Measurements from ENCODE around the gene SHKBP1. TPM values are rescaled to one million over a fixed set of nuclear protein-coding genes. Genes with fewer than 3 reads are reported as not detected.

The SHKBP1 gene
- total RNA-seq, 1 donor from 2014 or later: 76.3 TPM

GRCh38 chr19:40629346-40629745, 52.7 kb downstream of the SHKBP1 start:
- Mint-ChIP-seq H3K27me3 (ENCODE audit: low read depth) (peaks cover 9% of the 10 kb centered on the region), H3K27ac (ENCODE audit: unreplicated experiment) (no peak overlapping the region), H3K4me1 (peaks cover 25% of the 10 kb centered on the region), H3K9me3 (no peaks in the 10 kb centered on the region), H3K4me3 (no peak overlapping the region), H3K36me3 (ENCODE audit: low read depth) (peaks cover 12% of the 10 kb centered on the region)
- no peak for DNase-seq (ENCODE audit: low read depth, low spot score)
- TF ChIP-seq CTCF (conservative IDR thresholded peaks at IDR 0.05): no peak

DNA sequence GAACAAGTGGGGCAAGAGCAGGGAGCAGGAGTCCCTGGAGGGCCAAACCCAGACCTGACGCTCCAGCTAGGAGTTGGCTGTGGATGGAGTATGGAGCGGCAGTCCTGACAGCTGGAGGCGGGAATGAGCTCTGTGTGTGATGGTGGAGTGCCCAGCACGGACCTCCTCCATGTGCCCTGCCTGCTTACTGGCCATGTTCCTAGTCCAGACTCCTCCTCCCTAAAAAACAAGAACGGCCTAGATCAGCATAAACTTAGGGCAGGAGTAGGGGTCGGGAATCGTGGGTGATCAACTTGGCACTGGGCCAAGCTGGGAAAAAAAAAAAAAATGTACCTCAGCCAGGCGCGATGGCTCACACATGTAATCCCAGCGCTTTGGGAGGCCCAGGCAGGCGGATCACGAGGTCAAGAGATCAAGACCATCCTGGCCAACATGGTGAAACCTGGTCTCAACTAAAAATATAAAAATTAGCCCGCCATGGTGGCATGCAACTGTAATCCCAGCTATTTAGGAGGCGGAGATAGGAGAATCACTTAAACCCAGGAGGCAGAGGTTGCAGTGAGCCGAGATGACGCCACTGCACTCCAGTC, 54.0 kb downstream of the SHKBP1 start:
- peaks cover 20% of the 10 kb centered on the region for H3K27me3 Mint-ChIP-seq (ENCODE audit: low read depth)

DNA sequence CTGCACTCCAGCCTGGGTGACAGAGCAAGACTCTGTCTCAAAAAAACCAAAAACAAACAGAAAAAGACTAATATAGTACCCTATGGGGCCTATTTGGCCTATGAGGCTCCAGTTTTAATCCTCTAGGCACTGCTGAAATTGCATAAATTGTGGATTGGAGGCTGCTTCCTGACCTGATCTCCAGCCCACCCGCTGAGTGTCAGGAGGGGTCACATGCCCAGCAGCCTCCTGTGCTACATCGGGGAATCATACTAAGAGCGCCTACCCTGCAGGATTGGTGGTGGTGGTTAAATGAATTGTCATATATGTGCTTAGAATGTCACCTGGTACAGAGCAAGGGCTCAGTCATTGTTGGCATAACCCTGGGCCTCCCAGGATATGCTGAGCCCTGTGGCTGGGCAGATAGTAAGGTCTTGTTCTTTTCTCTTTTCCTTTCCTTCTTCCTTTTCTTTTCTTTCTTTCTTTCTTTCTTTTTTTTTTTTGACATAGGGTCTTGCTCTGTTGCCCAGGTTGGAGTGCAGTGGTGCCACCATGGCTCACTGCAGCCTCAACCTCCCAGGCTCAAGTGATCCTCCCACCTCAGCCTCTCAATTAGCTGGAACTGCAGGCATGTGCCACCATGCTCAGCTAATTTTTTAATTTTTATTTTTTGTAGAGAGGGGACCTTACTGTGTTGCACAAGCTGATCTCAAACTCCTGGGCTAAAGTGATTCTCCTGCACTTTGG, 55.8 kb downstream of the SHKBP1 start:
- DNase-seq (ENCODE audit: low read depth, low spot score): no peak
- H3K4me1 Mint-ChIP-seq: peaks cover 22% of the 10 kb centered on the region
- TF ChIP-seq CTCF (conservative IDR thresholded peaks at IDR 0.05): no peak
- no peak overlapping the region for H3K4me3 Mint-ChIP-seq
- H3K36me3 Mint-ChIP-seq (ENCODE audit: low read depth): peaks cover 3% of the 10 kb centered on the region
- peaks cover 25% of the 10 kb centered on the region for H3K27me3 Mint-ChIP-seq (ENCODE audit: low read depth)
- H3K27ac Mint-ChIP-seq (ENCODE audit: unreplicated experiment): no peak overlapping the region
- no peaks in the 10 kb centered on the region for H3K9me3 Mint-ChIP-seq

More for the DNA sequence above, 54.0 kb downstream of the SHKBP1 start:
- no peak overlapping the region for H3K27ac Mint-ChIP-seq (ENCODE audit: unreplicated experiment)
- H3K9me3 Mint-ChIP-seq: no peaks in the 10 kb centered on the region
- no peak overlapping the region for H3K4me3 Mint-ChIP-seq
- H3K36me3 Mint-ChIP-seq (ENCODE audit: low read depth): peaks cover 7% of the 10 kb centered on the region
- DNase-seq (ENCODE audit: low read depth, low spot score): no peak
- TF ChIP-seq CTCF (conservative IDR thresholded peaks at IDR 0.05): no peak
- H3K4me1 Mint-ChIP-seq: peaks cover 27% of the 10 kb centered on the region

DNA sequence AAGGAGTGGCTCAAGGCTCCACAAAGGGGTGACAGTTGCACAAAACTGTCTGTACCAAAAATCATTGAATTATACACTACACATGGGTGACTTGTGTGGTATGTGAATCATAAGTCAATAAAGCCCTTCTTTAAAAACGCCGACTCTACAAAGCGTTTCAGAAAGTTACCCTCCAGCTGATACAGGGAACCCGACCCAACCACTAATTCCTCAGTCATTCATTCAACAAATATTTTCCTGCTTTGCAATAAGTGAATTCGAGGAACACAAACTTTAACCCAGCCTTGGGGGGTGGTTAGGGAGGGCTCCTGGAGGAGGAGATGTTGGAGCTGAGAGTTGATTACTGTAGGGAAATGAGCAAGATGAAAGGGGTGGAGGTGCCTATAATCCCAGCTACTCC, 56.5 kb downstream of the SHKBP1 start:
- Mint-ChIP-seq H3K27ac (ENCODE audit: unreplicated experiment) (no peak overlapping the region), H3K36me3 (ENCODE audit: low read depth) (peaks cover 3% of the 10 kb centered on the region), H3K4me3 (no peak overlapping the region), H3K4me1 (peaks cover 22% of the 10 kb centered on the region), H3K27me3 (ENCODE audit: low read depth) (peaks cover 25% of the 10 kb centered on the region), H3K9me3 (no peaks in the 10 kb centered on the region)
- DNase-seq (ENCODE audit: low read depth, low spot score): no peak
- TF ChIP-seq CTCF (conservative IDR thresholded peaks at IDR 0.05): no peak

DNA sequence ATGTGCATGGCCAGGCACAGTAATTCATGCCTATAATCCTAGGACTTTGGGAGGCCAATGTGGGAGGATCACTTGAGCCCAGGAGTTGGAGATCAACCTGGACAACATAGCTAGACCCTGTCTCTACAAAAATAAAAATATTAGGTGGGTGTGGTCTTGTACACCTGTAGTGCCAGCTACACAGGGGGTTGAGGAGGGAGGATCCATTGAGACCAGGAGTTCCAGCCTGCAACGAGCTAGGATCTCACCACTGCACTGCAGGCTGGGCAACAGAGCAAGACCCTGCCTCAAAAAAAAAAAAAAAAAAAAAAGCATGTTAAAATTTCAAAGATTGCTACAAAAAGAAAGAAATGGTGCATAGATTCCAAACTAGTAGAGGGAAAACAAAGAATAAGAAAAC, 61.7 kb downstream of the SHKBP1 start:
- no peak for DNase-seq (ENCODE audit: low read depth, low spot score)
- H3K9me3 Mint-ChIP-seq: no peaks in the 10 kb centered on the region
- TF ChIP-seq CTCF (conservative IDR thresholded peaks at IDR 0.05): no peak
- peaks cover 24% of the 10 kb centered on the region for H3K27me3 Mint-ChIP-seq (ENCODE audit: low read depth)
- H3K4me3 Mint-ChIP-seq: no peak overlapping the region
- H3K27ac Mint-ChIP-seq (ENCODE audit: unreplicated experiment): no peak overlapping the region
- peaks cover 23% of the 10 kb centered on the region for H3K4me1 Mint-ChIP-seq
- H3K36me3 Mint-ChIP-seq (ENCODE audit: low read depth): no peaks in the 10 kb centered on the region
